Esophagus muscularis mucosa (tissue), 3 donors: ENCODE measurements around the gene ATP5MC2.

Experiments used
- EP300 ChIP-seq: sonication (generic); formaldehyde crosslinking; IDR thresholded peaks from one replicate; pipeline ENCODE4 v1.6.1; 2017; ENCODE audit warnings: antibody characterized with exemption
- TF ChIP-seq, protein P1 (sequence below), 3 experiments: fragments of 200-600 bp in 2 of 3; fragments of 450-650 bp in 1 of 3; sonication (generic) in 2 of 3; IDR thresholded peaks; one replicate each; pipeline ENCODE4 v1.5.1; 2017 to 2019; ENCODE audit warnings: antibody characterized with exemption in 3 of 3, mild to moderate bottlenecking in 2 of 3, moderate library complexity in 1 of 3

- TF ChIP-seq, protein P1, sequence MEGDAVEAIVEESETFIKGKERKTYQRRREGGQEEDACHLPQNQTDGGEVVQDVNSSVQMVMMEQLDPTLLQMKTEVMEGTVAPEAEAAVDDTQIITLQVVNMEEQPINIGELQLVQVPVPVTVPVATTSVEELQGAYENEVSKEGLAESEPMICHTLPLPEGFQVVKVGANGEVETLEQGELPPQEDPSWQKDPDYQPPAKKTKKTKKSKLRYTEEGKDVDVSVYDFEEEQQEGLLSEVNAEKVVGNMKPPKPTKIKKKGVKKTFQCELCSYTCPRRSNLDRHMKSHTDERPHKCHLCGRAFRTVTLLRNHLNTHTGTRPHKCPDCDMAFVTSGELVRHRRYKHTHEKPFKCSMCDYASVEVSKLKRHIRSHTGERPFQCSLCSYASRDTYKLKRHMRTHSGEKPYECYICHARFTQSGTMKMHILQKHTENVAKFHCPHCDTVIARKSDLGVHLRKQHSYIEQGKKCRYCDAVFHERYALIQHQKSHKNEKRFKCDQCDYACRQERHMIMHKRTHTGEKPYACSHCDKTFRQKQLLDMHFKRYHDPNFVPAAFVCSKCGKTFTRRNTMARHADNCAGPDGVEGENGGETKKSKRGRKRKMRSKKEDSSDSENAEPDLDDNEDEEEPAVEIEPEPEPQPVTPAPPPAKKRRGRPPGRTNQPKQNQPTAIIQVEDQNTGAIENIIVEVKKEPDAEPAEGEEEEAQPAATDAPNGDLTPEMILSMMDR (IDR thresholded peaks at IDR 0.05), result no peak
- TF ChIP-seq EP300, result no peak
Measured at GRCh38 chr12:53674977-53675700, 744 bp downstream of the ATP5MC2 start.
